Measurements from ENCODE around the gene LPAR3.

GRCh38 chr1:84853741-84854721 is 39.0 kb downstream of the LPAR3 start:
- TF ChIP-seq POLR2A (IDR thresholded peaks at IDR 0.05) (no peak), CTCF (IDR thresholded peaks at IDR 0.05) (no peak)

Measured in Peyer's patch (tissue), 4 donors.